KOPT-K1 (cell line): ENCODE measurements around the gene MYOZ3.

ENCODE experiments used
- H3K27ac ChIP-seq: fragments of 200-600 bp; sonication (generic); 2 replicates; pipeline ENCODE4 v1.5.1; 2016; ENCODE audit warnings: antibody characterized with exemption, mild to moderate bottlenecking, low read depth, low read length; ENCODE audit not compliant: poor library complexity, severe bottlenecking
- H3K36me3 ChIP-seq: fragments of 200-600 bp; sonication (generic); 2 replicates; pipeline ENCODE4 v1.5.1; 2017; ENCODE audit warnings: antibody characterized with exemption, mild to moderate bottlenecking, low read length, moderate library complexity; ENCODE audit not compliant: insufficient read depth
- H3K9me3 ChIP-seq: fragments of 200-600 bp; sonication (generic); 2 replicates; pipeline ENCODE4 v1.5.1; 2017; ENCODE audit warnings: antibody characterized with exemption, low read length, mild to moderate bottlenecking; ENCODE audit not compliant: insufficient read depth, poor library complexity, severe bottlenecking

Gene MYOZ3

DNA sequence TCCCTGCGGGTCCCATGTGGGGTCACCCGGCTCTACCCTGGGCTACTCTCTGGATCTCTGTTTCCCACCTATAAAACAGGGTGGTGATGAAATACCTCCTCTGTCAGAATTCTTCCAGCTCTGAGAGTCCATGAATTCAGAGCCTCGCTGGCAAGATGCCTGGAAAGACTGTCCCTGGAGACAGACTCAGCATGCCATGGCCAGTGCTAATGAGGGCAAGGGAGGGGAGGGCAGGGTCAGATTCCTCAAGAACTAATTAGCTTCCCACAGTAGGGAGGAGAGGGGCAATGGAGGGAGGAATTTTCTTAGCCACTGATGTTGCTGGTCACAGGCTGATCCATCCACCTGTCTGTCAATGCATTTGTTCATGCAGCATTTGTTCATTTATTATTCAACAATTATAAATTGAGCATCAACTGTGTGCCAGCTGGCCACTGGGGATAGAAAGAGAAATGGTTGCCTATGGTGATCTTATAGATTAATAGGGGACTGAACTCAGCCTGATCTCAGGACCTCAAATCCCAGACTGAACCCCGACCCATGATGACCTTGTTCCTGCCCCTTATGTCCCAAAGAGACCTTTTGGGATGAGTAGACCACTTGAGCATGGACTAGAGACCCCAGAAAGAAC, 15.9 kb upstream of the MYOZ3 start:
- no peaks in the 10 kb centered on the region for H3K36me3 ChIP-seq
- no peak overlapping the region for H3K27ac ChIP-seq
- H3K9me3 ChIP-seq: no peaks in the 10 kb centered on the region

GRCh38 chr5:150647275-150648251, 13.5 kb upstream of the MYOZ3 start:
- no peak overlapping the region for H3K27ac ChIP-seq
- H3K36me3 ChIP-seq: no peaks in the 10 kb centered on the region
- H3K9me3 ChIP-seq: no peaks in the 10 kb centered on the region

- no peaks in the 10 kb centered on the region for H3K36me3 ChIP-seq
- H3K27ac ChIP-seq: no peak overlapping the region
- no peaks in the 10 kb centered on the region for H3K9me3 ChIP-seq
Measured at GRCh38 chr5:150648294-150649107, 12.6 kb upstream of the MYOZ3 start.

DNA sequence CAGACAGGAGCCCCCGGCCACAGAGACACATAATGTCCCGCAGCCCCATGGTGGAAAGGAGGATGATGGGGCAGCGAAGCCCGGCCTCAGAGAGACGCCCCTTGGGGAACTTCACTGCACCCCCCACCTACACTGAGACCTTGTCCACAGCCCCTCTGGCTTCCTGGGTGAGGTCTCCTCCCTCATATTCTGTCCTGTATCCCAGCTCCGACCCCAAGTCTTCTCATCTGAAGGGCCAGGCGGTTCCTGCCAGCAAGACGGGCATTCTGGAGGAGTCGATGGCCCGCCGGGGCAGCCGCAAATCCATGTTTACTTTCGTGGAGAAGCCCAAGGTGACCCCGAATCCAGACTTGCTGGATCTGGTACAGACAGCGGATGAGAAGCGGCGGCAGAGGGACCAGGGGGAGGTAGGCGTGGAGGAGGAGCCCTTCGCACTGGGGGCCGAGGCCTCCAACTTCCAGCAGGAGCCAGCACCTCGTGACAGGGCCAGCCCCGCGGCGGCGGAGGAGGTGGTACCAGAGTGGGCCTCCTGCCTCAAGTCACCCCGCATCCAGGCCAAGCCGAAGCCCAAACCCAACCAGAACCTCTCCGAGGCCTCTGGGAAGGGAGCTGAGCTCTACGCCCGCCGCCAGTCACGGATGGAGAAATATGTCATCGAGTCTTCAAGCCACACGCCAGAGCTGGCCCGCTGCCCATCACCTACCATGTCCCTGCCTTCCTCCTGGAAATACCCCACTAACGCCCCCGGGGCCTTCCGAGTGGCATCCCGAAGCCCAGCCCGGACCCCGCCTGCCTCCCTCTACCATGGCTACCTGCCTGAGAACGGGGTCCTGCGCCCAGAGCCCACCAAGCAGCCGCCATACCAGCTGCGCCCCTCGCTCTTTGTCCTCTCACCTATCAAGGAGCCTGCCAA, 11.7 kb upstream of the MYOZ3 start:
- H3K36me3 ChIP-seq: no peaks in the 10 kb centered on the region
- no peak overlapping the region for H3K27ac ChIP-seq
- H3K9me3 ChIP-seq: no peaks in the 10 kb centered on the region

GRCh38 chr5:150650021-150651006, 10.7 kb upstream of the MYOZ3 start:
- H3K36me3 ChIP-seq: no peaks in the 10 kb centered on the region
- no peaks in the 10 kb centered on the region for H3K9me3 ChIP-seq
- H3K27ac ChIP-seq: no peak overlapping the region

DNA sequence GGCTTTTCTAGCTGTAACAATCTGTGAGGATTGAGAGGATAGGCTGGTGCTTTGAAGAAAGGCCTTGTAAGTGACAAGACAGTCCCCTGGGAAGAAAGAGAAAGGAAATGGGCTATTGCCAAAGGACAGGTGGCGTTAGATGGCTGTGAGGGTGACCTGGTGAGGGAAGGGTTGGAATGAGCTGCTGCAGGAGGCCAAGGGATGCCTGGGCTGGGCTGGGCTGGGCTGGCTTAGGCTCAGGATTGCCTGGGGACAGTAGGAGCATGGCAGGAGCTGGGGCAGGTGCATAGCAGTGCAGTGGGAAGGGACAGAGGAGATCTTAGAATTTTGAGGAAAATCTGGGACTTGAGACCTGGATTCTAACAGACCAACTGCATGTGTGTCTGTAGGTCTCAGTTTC, 9.7 kb upstream of the MYOZ3 start:
- Histone ChIP-seq H3K36me3 (no peaks in the 10 kb centered on the region), H3K9me3 (no peaks in the 10 kb centered on the region), H3K27ac (no peak overlapping the region)

GRCh38 chr5:150651924-150652671, 9.0 kb upstream of the MYOZ3 start:
- Histone ChIP-seq H3K27ac (no peak overlapping the region), H3K36me3 (no peaks in the 10 kb centered on the region)

DNA sequence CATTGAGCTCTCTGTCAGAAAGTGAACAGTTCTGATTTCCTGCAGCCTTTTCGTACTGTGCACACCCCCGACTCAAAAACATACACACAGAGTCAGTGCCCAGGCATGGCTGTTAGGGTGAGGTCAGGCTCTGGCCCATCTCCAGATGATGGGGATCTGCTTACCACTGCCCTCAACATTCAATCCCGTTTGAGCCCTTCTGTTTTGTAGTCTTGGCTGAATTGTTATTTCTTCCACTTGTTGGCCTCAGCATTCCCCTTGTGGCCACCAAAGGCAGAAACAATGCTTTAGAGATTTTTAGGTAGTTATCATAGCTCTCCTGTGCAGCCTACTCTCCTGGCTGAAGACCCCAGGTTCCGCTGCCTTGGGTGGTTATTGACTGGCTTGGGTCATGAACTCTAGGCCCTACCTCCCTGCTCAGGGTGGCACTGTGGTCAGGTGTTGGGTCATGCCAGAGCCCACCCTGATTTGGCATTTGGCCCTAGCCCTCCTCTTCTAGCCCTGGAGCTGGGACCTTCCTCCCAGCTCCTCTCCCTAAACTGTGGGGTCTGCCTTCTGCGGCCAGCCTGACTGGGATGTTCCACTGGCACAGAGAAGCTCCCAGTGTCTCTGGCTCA, 7.8 kb upstream of the MYOZ3 start:
- no peak overlapping the region for H3K27ac ChIP-seq
- H3K9me3 ChIP-seq: no peaks in the 10 kb centered on the region
- H3K36me3 ChIP-seq: no peaks in the 10 kb centered on the region

More at GRCh38 chr5:150651924-150652671, 9.0 kb upstream of the MYOZ3 start:
- no peaks in the 10 kb centered on the region for H3K9me3 ChIP-seq

GRCh38 chr5:150653762-150654556, 7.1 kb upstream of the MYOZ3 start:
- Histone ChIP-seq H3K9me3 (no peaks in the 10 kb centered on the region), H3K36me3 (no peaks in the 10 kb centered on the region), H3K27ac (no peak overlapping the region)

DNA sequence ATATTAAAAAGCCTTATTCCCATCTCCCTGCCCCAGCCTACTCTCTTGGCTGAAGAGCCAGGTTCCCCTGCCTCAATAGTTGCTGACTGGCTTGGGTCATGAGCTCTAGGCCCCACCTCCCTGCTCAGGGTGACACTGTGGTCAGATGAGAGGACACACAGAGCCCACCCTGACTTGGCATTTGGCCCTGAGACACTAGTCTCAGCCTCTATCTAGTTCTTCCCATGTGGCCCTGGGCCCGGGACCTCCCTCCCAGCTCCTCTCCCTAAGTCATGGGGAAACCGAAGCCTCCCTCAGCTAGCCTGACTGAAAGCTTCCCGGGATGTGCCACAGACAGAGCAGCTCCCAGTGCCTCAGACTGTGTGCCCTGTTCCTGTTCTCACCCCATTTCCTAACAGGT, 5.8 kb upstream of the MYOZ3 start:
- H3K36me3 ChIP-seq: no peaks in the 10 kb centered on the region
- no peaks in the 10 kb centered on the region for H3K9me3 ChIP-seq
- no peak overlapping the region for H3K27ac ChIP-seq

DNA sequence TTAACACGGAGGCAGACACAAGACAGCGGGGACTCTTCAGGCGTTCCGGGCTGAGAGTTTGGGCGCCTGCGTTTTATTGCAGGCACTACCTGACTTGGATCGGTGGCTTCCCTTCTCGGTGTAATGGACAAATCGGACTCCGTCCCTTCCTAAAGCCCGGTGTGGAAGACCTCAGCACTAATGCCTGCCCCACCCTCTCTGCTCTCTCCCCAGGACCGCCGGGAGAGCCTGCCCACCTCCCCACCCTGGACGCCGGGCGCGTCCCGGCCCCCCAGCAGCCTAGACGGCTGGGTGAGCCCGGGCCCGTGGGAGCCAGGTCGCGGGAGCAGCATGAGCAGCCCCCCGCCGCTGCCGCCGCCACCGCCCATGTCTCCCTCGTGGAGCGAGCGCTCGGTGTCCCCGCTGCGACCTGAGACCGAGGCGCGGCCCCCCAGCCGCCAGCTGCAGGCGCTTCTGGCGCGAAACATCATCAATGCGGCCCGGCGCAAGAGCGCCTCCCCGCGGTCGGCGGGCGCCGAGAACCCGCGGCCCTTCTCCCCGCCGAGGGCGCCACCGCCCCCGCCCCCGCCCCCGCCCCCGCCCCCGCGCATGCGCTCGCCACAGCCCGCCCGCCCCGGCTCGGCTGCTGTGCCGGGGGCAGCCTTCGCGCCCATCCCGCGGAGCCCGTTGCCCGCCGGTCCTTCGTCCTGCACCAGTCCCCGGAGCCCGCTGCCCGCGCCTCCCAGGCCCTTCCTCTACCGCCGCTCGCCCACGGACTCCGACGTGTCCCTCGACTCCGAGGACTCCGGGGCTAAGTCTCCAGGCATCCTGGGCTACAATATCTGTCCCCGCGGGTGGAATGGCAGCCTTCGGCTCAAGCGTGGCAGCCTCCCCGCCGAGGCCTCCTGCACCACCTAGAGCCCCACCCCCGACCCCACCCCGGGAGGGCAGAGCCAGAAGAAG, 4.6 kb upstream of the MYOZ3 start:
- H3K36me3 ChIP-seq: no peaks in the 10 kb centered on the region
- H3K27ac ChIP-seq: peak overlapping the region; percentile 63
- no peaks in the 10 kb centered on the region for H3K9me3 ChIP-seq
